ENCODE results near the gene POLD4.

DNA sequence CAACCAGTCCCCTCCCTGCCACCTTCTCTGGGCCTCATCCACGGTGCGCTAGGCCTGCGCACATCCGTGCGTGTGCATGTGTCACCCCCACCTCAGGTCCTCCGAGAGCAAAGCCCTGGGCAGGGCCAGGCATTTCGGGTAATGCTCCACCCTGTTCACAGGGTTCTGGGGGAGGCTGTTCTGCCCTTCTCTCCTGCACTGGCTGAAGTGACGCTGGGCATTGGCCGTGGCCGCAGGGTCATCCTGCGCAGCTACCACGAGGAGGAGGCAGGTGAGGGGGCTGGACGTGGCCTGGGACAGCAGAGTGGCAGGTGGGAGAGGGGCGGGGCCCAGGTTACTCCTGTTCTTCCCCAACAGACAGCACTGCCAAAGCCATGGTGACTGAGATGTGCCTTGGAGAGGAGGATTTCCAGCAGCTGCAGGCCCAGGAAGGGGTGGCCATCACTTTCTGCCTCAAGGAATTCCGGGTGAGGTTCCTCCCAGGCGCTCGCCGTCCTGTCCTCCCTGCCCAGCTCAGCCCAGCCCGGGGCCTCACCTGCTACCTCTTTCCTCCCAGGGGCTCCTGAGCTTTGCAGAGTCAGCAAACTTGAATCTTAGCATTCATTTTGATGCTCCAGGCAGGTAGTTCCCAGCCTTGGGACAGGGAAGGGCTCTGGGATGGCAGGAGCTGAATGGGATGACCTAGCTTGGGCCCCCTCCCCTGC is 42.4 kb upstream of the POLD4 start:
- TF ChIP-seq, protein P1, sequence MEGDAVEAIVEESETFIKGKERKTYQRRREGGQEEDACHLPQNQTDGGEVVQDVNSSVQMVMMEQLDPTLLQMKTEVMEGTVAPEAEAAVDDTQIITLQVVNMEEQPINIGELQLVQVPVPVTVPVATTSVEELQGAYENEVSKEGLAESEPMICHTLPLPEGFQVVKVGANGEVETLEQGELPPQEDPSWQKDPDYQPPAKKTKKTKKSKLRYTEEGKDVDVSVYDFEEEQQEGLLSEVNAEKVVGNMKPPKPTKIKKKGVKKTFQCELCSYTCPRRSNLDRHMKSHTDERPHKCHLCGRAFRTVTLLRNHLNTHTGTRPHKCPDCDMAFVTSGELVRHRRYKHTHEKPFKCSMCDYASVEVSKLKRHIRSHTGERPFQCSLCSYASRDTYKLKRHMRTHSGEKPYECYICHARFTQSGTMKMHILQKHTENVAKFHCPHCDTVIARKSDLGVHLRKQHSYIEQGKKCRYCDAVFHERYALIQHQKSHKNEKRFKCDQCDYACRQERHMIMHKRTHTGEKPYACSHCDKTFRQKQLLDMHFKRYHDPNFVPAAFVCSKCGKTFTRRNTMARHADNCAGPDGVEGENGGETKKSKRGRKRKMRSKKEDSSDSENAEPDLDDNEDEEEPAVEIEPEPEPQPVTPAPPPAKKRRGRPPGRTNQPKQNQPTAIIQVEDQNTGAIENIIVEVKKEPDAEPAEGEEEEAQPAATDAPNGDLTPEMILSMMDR (IDR thresholded peaks at IDR 0.05), result no peak
- TF ChIP-seq POLR2AphosphoS5 (IDR thresholded peaks at IDR 0.05) (no peak), EP300 (IDR thresholded peaks at IDR 0.05) (no peak)
